ENCODE results near the gene ZNF268. TPM values are rescaled to one million over a fixed set of nuclear protein-coding genes. Genes with fewer than 3 reads are reported as not detected.

Gene ZNF268
- total RNA-seq, 1 experiment from 2014 or later = 38.2 TPM

DNA sequence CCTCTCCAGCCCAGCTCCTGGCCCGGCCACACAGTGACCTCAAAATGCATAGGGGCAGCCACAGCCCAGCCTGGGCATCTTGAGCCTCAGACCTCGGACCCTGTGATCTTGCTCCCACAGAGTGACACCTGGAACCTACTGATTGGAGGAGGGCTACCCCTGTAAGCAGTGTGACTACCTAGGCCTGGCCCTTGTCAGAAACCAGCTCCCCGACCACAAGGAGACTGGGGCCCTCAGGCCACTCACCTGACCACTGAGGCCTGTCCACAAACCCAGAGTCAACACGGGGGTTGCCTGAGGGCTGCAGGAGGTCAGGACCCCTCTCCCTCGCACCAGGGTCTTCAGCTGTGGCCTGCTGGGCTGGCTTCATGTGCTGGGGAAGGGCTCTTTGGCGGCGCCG, 45.4 kb downstream of the ZNF268 start:
- Mint-ChIP-seq H3K27ac (no peak overlapping the region), H3K4me1 (no peaks in the 10 kb centered on the region), H3K9me3 (peaks cover 89 to 95% of the 10 kb centered on the region in 2 experiments), H3K36me3 (ENCODE audit: insufficient read depth in 1 of 3, low read depth in 3 of 3) (peaks cover 24 to 48% (median 25%) of the 10 kb centered on the region in 3 experiments; a peak in 6 of 7 replicates), H3K27me3 (ENCODE audit: low read depth) (peaks cover 4% of the 10 kb centered on the region), H3K4me3 (no peak overlapping the region)
- Histone ChIP-seq H3K27ac (ENCODE audit: insufficient read length, low read depth, low read length) (no peak overlapping the region), H2BK120ac (ENCODE audit: low read depth, low read length, poor library complexity, severe bottlenecking) (no peak overlapping the region), H4K91ac (ENCODE audit: insufficient read length, low read depth, low read length) (no peak overlapping the region), H3T11ph (ENCODE audit: low read length) (no peak overlapping the region), H2AK5ac (ENCODE audit: insufficient read length, low read length) (no peak overlapping the region), H2BK12ac (ENCODE audit: insufficient read length, low read depth, low read length) (no peak overlapping the region), H3K4me2 (ENCODE audit: insufficient read depth, insufficient read length, low read length) (no peak overlapping the region), H2BK15ac (ENCODE audit: low read depth, low read length) (no peak overlapping the region), H4K8ac (replicated peaks; ENCODE audit: insufficient read length, low read depth, low read length) (no peak overlapping the region), H3K79me2 (ENCODE audit: insufficient read depth, low read length) (no peaks in the 10 kb centered on the region), H3K4ac (ENCODE audit: low read depth, low read length) (no peak overlapping the region), H3K56ac (ENCODE audit: insufficient read length, low read depth, low read length) (no peak overlapping the region), H3K23me2 (ENCODE audit: insufficient read length, low read depth, low read length, poor library complexity, severe bottlenecking) (no peaks in the 10 kb centered on the region), H3K23ac (ENCODE audit: insufficient read length, low read depth, low read length) (no peak overlapping the region), H4K5ac (ENCODE audit: insufficient read length, low read depth, low read length) (no peak overlapping the region), H3K14ac (ENCODE audit: insufficient read depth, low read length) (no peak overlapping the region), H3K9me3 (ENCODE audit: control insufficient read depth, low read depth, low read length) (peaks cover 76% of the 10 kb centered on the region), H2BK20ac (ENCODE audit: low read depth, low read length, poor library complexity, severe bottlenecking) (no peak overlapping the region), H2BK5ac (ENCODE audit: insufficient read length, low read length) (no peak overlapping the region), H2AFZ (ENCODE audit: low read length) (no peak overlapping the region), H3K79me1 (ENCODE audit: insufficient read depth, low read depth, low read length, poor library complexity, severe bottlenecking) (no peaks in the 10 kb centered on the region), H3K9ac (ENCODE audit: extremely low read depth, insufficient read length, low read length) (no peak overlapping the region), H3K4me1 (ENCODE audit: insufficient read depth, low read length) (no peaks in the 10 kb centered on the region), H3K27me3 (ENCODE audit: insufficient read depth, low read length) (no peaks in the 10 kb centered on the region), H4K20me1 (ENCODE audit: control insufficient read depth, insufficient read depth, insufficient read length) (no peaks in the 10 kb centered on the region), H3K18ac (ENCODE audit: insufficient read length, low read depth, low read length) (no peak overlapping the region)
- TF ChIP-seq, protein P1, sequence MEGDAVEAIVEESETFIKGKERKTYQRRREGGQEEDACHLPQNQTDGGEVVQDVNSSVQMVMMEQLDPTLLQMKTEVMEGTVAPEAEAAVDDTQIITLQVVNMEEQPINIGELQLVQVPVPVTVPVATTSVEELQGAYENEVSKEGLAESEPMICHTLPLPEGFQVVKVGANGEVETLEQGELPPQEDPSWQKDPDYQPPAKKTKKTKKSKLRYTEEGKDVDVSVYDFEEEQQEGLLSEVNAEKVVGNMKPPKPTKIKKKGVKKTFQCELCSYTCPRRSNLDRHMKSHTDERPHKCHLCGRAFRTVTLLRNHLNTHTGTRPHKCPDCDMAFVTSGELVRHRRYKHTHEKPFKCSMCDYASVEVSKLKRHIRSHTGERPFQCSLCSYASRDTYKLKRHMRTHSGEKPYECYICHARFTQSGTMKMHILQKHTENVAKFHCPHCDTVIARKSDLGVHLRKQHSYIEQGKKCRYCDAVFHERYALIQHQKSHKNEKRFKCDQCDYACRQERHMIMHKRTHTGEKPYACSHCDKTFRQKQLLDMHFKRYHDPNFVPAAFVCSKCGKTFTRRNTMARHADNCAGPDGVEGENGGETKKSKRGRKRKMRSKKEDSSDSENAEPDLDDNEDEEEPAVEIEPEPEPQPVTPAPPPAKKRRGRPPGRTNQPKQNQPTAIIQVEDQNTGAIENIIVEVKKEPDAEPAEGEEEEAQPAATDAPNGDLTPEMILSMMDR (conservative IDR thresholded peaks at IDR 0.05) = no peak
- DNase-seq = no peak
- no CpG with 5 or more reads among the region's 8 CpGs for WGBS (ENCODE audit: extremely low coverage, insufficient read length, low lambda C conversion rate)
